H1 (cell line): Measurements from ENCODE around the gene ISM1. TPM values are rescaled to one million over a fixed set of nuclear protein-coding genes. Genes with fewer than 3 reads are reported as not detected.

Experiments used
- BACH1 ChIP-seq: IDR thresholded peaks from 2 replicates; pipeline ENCODE4 v1.6.1; 2012; ENCODE audit warnings: low read length, improper control_type of control experiment
- CHD7 ChIP-seq: fragments of 300-600 bp; sonication (generic); IDR thresholded peaks from 2 replicates; pipeline ENCODE4 v1.7.1; 2012; ENCODE audit warnings: low read length, moderate library complexity, mild to moderate bottlenecking, inconsistent platforms; ENCODE audit not compliant: insufficient replicate concordance
- CREB1 ChIP-seq: IDR thresholded peaks from 2 replicates; pipeline ENCODE4 v1.6.1; 2012; ENCODE audit warnings: inconsistent platforms
- FOSL1 ChIP-seq: IDR thresholded peaks from 2 replicates; pipeline ENCODE4 v1.6.1; 2011; ENCODE audit warnings: mild to moderate bottlenecking, low read depth, low read length, moderate library complexity; ENCODE audit not compliant: insufficient read depth
- JUN ChIP-seq: IDR thresholded peaks from 2 replicates; pipeline ENCODE4 v1.6.1; 2011; ENCODE audit warnings: low read depth, mild to moderate bottlenecking, improper control_type of control experiment, low read length
- POLR2AphosphoS5 ChIP-seq: IDR thresholded peaks from 2 replicates; pipeline ENCODE4 v1.6.1; 2011; ENCODE audit warnings: low read depth, low read length
- RFX5 ChIP-seq: IDR thresholded peaks from 2 replicates; pipeline ENCODE4 v1.6.1; 2011; ENCODE audit warnings: low read depth, low read length, improper control_type of control experiment, borderline replicate concordance
- RNF2 ChIP-seq: fragments of 200-900, 300-1000 bp; sonication (generic); IDR thresholded peaks from 2 replicates; pipeline ENCODE4 v1.7.1; 2016; ENCODE audit warnings: borderline replicate concordance, low read depth, mild to moderate bottlenecking, antibody characterized with exemption, low read length; ENCODE audit not compliant: poor library complexity, severe bottlenecking; ENCODE audit errors: missing control alignments
- TCF12 ChIP-seq: IDR thresholded peaks from 2 replicates; pipeline ENCODE4 v1.6.1; 2011; ENCODE audit warnings: low read depth, mild to moderate bottlenecking, low read length
- TEAD4 ChIP-seq: IDR thresholded peaks from 2 replicates; pipeline ENCODE4 v1.6.1; 2012; ENCODE audit warnings: low read depth, low read length, inconsistent platforms, mixed read lengths
- YY1 ChIP-seq: IDR thresholded peaks from 2 replicates; pipeline ENCODE4 v1.6.1; 2011; ENCODE audit warnings: low read depth, mild to moderate bottlenecking, low read length
- ZNF274 ChIP-seq: IDR thresholded peaks from 2 replicates; pipeline ENCODE4 v1.7.0; 2012; ENCODE audit warnings: low read length, borderline replicate concordance; ENCODE audit errors: extremely low read depth
- polyA plus RNA-seq, 7 experiments: library from polyadenylated mRNA; depleted of rRNA in 3 of 7; stranded (reverse) in 5 of 7; unstranded in 2 of 7; fragments of >200 nt in 5 of 7; fragments of 200-250 nt in 2 of 7; gene quantifications; 1 replicate in 5 of 7; 2 replicates in 1 of 7; 4 replicates in 1 of 7; pipeline versions ENCODE4 v1.2.1 to v1.2.3, GENCODE V29; 2011 to 2013; ENCODE audit warnings: missing spikeins in 2 of 7, mixed read lengths in 2 of 7
- total RNA-seq: library from RNA; stranded (reverse); fragmentation: NEBNext Ultra II Directional; extraction: Animal tissue kit (Norgen Biotek cat#: 25700); gene quantifications from 2 replicates; pipeline ENCODE4 v1.2.1, GENCODE V29; 2021

ISM1 gene
- total and polyA plus RNA-seq, 2 of the 8 experiments (the other 6 are each of a cell fraction or from before 2014, with no cell fraction given), result 0.62 to 0.97 TPM

GRCh38 chr20:13221673-13222318, 722 bp downstream of the ISM1 start (continued):
- TF ChIP-seq YY1 (no peak), RNF2 (peak; percentile 42), CHD7 (no peak), FOSL1 (peak; percentile 91), JUN (no peak), TCF12 (no peak), BACH1 (no peak), ZNF274 (no peak), CREB1 (peak; percentile 65), RFX5 (no peak), TEAD4 (no peak), POLR2AphosphoS5 (no peak)
